CD4-positive, alpha-beta T cell (primary cell): ENCODE data around the gene EIF4A3. TPM values are rescaled to one million over a fixed set of nuclear protein-coding genes. Genes with fewer than 3 reads are reported as not detected.

Source experiments
- ATAC-seq: fragments of 200-7000 bp; cut with Tn5 transposase; one replicate; pipeline ENCODE4 v1.10.0; 2022; ENCODE audit warnings: mild to moderate bottlenecking; ENCODE audit not compliant: poor library complexity
- CTCF ChIA-PET: fragments of 350-600 bp; sonication (Branson Sonifier 250); formaldehyde crosslinking; loops from one replicate; lab custom pipeline; 2021; ENCODE audit warnings: antibody characterized with exemption, inconsistent platforms; lab: Charles Lee
- POLR2A ChIA-PET: fragments of 350-600 bp; sonication (Branson Sonifier 250); formaldehyde crosslinking; loops from one replicate; lab custom pipeline; 2021; ENCODE audit warnings: antibody characterized with exemption, inconsistent platforms; lab: Charles Lee
- DNase-seq, 14 experiments: peaks; one replicate each; pipeline ENCODE4 v3.0.0-alpha.2; 2013 to 2020; ENCODE audit warnings: mixed read lengths in 2 of 14
- H3K27ac ChIP-seq, 2 donors: one replicate each; pipeline versions ENCODE4 v1.5.1 to v1.7.0; 2013; ENCODE audit warnings: low read length in 2 of 2, low read depth in 1 of 2, mild to moderate bottlenecking in 1 of 2
- H3K27me3 ChIP-seq, 2 experiments: 1 replicate in 1 of 2; 2 replicates in 1 of 2; pipeline versions ENCODE4 v1.6.1 to v1.7.0; 2013; ENCODE audit warnings: low read length in 2 of 2, control low read depth in 1 of 2, mild to moderate bottlenecking in 1 of 2, moderate library complexity in 1 of 2; ENCODE audit not compliant: insufficient read depth in 2 of 2, control insufficient read depth in 1 of 2
- H3K36me3 ChIP-seq: one replicate; pipeline ENCODE4 v1.6.1; 2013; ENCODE audit warnings: low read length, control low read depth; ENCODE audit not compliant: insufficient read depth
- H3K4me1 ChIP-seq: one replicate; pipeline ENCODE4 v1.6.1; 2013; ENCODE audit warnings: low read length, control low read depth; ENCODE audit not compliant: insufficient read depth
- H3K4me3 ChIP-seq: one replicate; pipeline ENCODE4 v1.5.1; 2013; ENCODE audit warnings: mild to moderate bottlenecking, low read length, moderate library complexity
- H3K9me3 ChIP-seq, 2 experiments: 1 replicate in 1 of 2; 2 replicates in 1 of 2; pipeline versions ENCODE4 v1.6.1 to v1.7.0; 2013; ENCODE audit warnings: low read length in 2 of 2, mild to moderate bottlenecking in 2 of 2, control low read depth in 1 of 2, moderate library complexity in 1 of 2; ENCODE audit not compliant: control insufficient read depth in 1 of 2, insufficient read depth in 1 of 2
- H3K27ac Mint-ChIP-seq: one replicate; pipeline ENCODE4 v1.8.0; 2020; ENCODE audit warnings: mixed read lengths
- H3K27me3 Mint-ChIP-seq: one replicate; pipeline ENCODE4 v1.8.0; 2021; ENCODE audit warnings: mixed read lengths
- H3K36me3 Mint-ChIP-seq: one replicate; pipeline ENCODE4 v1.8.0; 2021; ENCODE audit warnings: low read depth, mixed read lengths
- H3K4me1 Mint-ChIP-seq: one replicate; pipeline ENCODE4 v1.8.0; 2021; ENCODE audit warnings: low read depth, mixed read lengths
- H3K4me3 Mint-ChIP-seq: one replicate; pipeline ENCODE4 v1.8.0; 2020; ENCODE audit warnings: mild to moderate bottlenecking, mixed read lengths
- H3K9me3 Mint-ChIP-seq: one replicate; pipeline ENCODE4 v1.8.0; 2020; ENCODE audit warnings: mixed read lengths
- intact Hi-C, 2 experiments: fragments of 100-400 bp; cut with DNase I in 1 of 2; cut with micrococcal nuclease in 1 of 2; formaldehyde crosslinking; loops; one replicate each; pipeline versions ENCODE4 v1.15.1 to v1.9.0; 2023 to 2025; cut with DNase I, micrococcal nuclease
- total RNA-seq, 174 experiments: library from RNA in 2 of 174; stranded (reverse) in 2 of 174; gene quantifications; one replicate each; pipeline ENCODE4 v1.2.3 and lab custom pipeline; 2021 to 2026
- TF ChIP-seq, protein P1 (sequence below): fragments of 200-600 bp; IDR thresholded peaks from one replicate; pipeline ENCODE4 v1.8.0; 2022; ENCODE audit warnings: antibody characterized with exemption, mild to moderate bottlenecking

EIF4A3 gene
- total RNA-seq, 2 experiments from 2014 or later, result 79.6 to 79.7 TPM

GRCh38 chr17:80110447-80110812 is 36.5 kb downstream of the EIF4A3 start:
- Mint-ChIP-seq H3K27me3 (no peaks in the 10 kb centered on the region), H3K9me3 (no peaks in the 10 kb centered on the region), H3K27ac (no peak overlapping the region), H3K4me3 (no peak overlapping the region), H3K36me3 (no peaks in the 10 kb centered on the region), H3K4me1 (no peaks in the 10 kb centered on the region)
- no peak overlapping the region for H3K27ac ChIP-seq
- DNase-seq, result no peak
- intact Hi-C loops, result no loop called here
- H3K4me3 ChIP-seq, result no peak overlapping the region
- H3K4me1 ChIP-seq, result no peaks in the 10 kb centered on the region
- H3K36me3 ChIP-seq, result no peaks in the 10 kb centered on the region
- POLR2A ChIA-PET, result no interaction called here
- H3K9me3 ChIP-seq, result no peaks in the 10 kb centered on the region
- H3K27me3 ChIP-seq, result no peaks in the 10 kb centered on the region
- no peak for ATAC-seq
- CTCF ChIA-PET, result no interaction called here
- TF ChIP-seq, protein P1, sequence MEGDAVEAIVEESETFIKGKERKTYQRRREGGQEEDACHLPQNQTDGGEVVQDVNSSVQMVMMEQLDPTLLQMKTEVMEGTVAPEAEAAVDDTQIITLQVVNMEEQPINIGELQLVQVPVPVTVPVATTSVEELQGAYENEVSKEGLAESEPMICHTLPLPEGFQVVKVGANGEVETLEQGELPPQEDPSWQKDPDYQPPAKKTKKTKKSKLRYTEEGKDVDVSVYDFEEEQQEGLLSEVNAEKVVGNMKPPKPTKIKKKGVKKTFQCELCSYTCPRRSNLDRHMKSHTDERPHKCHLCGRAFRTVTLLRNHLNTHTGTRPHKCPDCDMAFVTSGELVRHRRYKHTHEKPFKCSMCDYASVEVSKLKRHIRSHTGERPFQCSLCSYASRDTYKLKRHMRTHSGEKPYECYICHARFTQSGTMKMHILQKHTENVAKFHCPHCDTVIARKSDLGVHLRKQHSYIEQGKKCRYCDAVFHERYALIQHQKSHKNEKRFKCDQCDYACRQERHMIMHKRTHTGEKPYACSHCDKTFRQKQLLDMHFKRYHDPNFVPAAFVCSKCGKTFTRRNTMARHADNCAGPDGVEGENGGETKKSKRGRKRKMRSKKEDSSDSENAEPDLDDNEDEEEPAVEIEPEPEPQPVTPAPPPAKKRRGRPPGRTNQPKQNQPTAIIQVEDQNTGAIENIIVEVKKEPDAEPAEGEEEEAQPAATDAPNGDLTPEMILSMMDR, result no peak

DNA sequence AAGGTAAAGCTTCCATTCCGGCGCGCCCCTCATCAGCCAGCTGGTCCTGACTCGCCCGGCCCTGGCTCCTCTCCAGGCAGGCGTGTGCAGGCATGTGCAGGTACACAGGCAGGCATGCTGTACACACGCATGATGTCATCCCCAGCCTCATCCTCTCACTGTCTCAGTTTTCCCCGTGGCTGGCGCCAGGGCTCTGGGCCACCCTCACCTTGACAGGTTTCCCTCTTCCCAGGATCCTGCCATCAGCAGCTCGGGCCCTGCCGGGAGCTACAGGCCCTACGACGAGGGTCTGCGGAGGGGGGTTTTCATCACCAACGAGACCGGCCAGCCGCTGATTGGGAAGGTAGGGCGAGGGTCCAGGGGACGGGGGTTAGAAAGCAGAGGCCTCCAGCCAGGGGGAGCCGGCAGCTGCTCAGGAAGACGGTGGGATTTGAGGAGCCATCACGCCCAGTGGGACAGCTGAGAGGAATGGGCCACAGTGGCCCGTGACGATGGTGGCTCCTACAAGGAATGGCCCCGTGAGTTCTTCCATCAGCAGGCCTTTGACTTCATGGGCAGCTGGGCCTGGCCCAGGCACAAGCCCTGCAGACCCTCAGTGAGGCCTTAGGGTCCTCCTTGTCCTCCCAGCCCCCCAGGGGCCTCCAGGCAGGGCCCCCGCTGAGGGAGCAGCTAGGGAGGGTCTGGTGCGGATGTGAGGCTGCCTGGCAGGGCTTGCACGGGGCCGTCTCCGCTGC is 37.0 kb downstream of the EIF4A3 start:
- H3K4me3 Mint-ChIP-seq, result no peak overlapping the region
- ChIA-PET POLR2A (no interaction called here), CTCF (interaction anchor here (1.2 kb wide), 1 partner anchor 10 kb away, joined by 3 read pairs; no protein-coding TSS in a partner anchor)
- Histone ChIP-seq H3K27me3 (no peaks in the 10 kb centered on the region), H3K36me3 (no peaks in the 10 kb centered on the region), H3K9me3 (no peaks in the 10 kb centered on the region), H3K4me3 (no peak overlapping the region), H3K27ac (no peak overlapping the region), H3K4me1 (no peaks in the 10 kb centered on the region)
- no peaks in the 10 kb centered on the region for H3K27me3 Mint-ChIP-seq
- TF ChIP-seq, protein P1, result no peak
- no peaks in the 10 kb centered on the region for H3K36me3 Mint-ChIP-seq
- intact Hi-C loops, result loop anchor here in 1 of 2 experiments (10.0 kb wide), 2 partner anchors 435 to 1985 kb away; partner anchors contain the start of genes FASN and RPTOR
- no peak for DNase-seq
- no peaks in the 10 kb centered on the region for H3K4me1 Mint-ChIP-seq
- no peak overlapping the region for H3K27ac Mint-ChIP-seq
- no peaks in the 10 kb centered on the region for H3K9me3 Mint-ChIP-seq
- no peak for ATAC-seq

DNA sequence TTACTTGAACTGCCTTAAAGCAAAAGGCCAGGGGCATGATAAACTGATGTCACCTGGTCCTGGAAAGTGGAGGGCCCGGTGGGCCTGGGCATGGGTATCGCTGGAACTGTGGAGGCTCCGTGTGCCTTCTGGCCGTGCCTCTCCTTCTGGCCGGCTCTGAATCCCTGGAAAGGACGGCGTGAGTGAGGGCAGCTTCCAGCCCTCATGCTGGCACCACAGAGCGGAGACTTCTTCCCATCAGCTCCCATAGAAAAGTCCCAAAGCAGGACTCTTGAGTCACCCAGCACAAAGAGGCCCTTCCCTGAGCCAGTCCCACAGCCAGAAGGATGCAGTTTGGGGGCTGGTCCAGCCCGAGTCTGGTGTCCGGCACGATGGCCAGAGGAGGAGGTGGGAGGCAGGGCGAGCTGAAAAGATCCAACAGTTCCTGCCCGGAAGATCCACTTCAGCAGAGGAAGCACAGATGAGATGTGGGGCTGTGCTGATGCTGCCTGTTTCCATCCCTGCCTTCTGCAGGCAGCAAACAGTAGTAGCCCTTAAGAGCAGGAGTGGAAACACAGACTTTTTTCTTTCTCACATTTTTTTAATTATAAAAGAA is 37.8 kb downstream of the EIF4A3 start:
- Histone ChIP-seq H3K4me1 (no peaks in the 10 kb centered on the region), H3K36me3 (no peaks in the 10 kb centered on the region), H3K9me3 (no peaks in the 10 kb centered on the region), H3K4me3 (no peak overlapping the region), H3K27ac (no peak overlapping the region), H3K27me3 (no peaks in the 10 kb centered on the region)
- POLR2A ChIA-PET, result no interaction called here
- intact Hi-C loops, result loop anchor here in 1 of 2 experiments (10.0 kb wide), 2 partner anchors 436 to 1986 kb away; partner anchors contain the start of genes FASN and RPTOR
- H3K4me1 Mint-ChIP-seq, result no peaks in the 10 kb centered on the region
- ATAC-seq (no peak), DNase-seq (no peak)
- no peaks in the 10 kb centered on the region for H3K9me3 Mint-ChIP-seq
- no peaks in the 10 kb centered on the region for H3K27me3 Mint-ChIP-seq
- CTCF ChIA-PET, result interaction anchor here (1.2 kb wide), 1 partner anchor 9 kb away, joined by 3 read pairs; no protein-coding TSS in a partner anchor
- H3K4me3 Mint-ChIP-seq, result no peak overlapping the region
- no peaks in the 10 kb centered on the region for H3K36me3 Mint-ChIP-seq
- TF ChIP-seq, protein P1, result no peak
- H3K27ac Mint-ChIP-seq, result no peak overlapping the region
